GM12874 (cell line): Measurements from ENCODE around the gene NAP1L1.

Source experiments
- CTCF ChIP-seq: IDR thresholded peaks from 2 replicates; pipeline ENCODE4 v1.5.1; 2011; ENCODE audit warnings: low read depth, mild to moderate bottlenecking, control low read depth, low read length, moderate library complexity; ENCODE audit not compliant: insufficient read depth

Gene NAP1L1

GRCh38 chr12:75991753-75992152 is 92.7 kb downstream of the NAP1L1 start:
- TF ChIP-seq CTCF = no peak

GRCh38 chr12:75990189-75990912 is 94.1 kb downstream of the NAP1L1 start:
- no peak for TF ChIP-seq CTCF
